GM21447 (cell line): Measurements from ENCODE around the gene COMMD4.
"Not testable (repeated sequence)": the region's sequence is repeated elsewhere in the genome, so short reads cannot be mapped to it uniquely, and the experiment has no call there.

ENCODE experiments used
- ATAC-seq: cut with Tn5 transposase; IDR thresholded peaks from one replicate; pipeline ENCODE4 v1.9.1; 2021; ENCODE audit not compliant: unreplicated experiment

The COMMD4 gene

DNA sequence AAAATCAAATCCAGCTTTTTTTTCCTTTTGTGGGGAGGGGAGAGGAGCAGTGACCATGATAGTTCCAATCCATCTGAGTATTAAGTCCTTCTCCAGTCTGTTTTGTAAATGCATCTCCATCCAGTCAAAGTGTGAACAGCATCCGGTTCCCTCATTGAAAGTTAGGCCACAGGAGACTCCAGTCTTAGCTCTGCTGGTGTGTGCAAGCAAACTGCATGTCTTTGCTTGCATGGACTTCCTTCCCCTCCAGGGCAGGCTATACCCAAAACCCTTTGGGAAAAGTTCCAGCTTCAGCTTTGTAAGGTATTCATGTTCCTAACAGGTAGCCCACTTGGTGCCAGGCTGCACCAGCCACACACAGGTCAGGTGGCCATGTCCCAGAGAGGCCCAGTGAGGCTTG, 35.6 kb downstream of the COMMD4 start:
- no peak for ATAC-seq

DNA sequence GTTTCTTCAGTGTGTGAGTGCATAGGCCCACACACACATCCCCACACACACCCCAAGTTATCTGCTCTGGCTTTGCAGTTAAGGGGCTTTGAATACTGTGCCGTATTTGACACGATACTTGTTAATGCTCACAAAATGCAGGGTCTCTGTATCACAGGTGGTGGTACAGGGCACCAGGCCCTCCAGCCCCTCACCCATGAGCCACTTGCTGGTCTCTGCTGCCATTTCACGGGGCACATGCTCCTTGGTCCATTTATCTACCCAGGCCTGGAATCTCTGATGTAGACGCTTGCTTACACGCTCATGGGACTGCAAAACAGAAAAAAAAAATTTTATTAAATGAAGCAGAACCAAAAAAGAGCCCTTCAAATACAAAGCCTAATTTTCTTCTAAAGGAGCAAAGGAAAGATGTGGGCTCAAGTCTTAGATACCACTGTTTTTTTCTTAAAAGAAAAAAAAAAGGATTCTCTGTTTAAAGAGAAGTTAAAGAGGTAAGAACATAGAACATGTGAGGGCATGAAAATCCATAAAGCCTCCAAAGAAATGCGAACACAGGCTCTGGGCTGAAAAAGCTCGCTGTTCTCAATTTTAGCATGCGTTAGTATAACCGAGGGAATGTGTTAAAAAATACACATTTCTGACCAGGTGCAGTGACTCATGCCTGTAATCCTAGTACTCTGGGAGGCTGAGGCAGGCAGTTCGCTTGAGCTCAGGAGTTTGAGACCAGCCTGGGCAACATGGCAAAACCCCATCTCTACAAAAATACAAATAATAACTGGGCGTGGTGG, 36.2 kb downstream of the COMMD4 start:
- no peak for ATAC-seq

DNA sequence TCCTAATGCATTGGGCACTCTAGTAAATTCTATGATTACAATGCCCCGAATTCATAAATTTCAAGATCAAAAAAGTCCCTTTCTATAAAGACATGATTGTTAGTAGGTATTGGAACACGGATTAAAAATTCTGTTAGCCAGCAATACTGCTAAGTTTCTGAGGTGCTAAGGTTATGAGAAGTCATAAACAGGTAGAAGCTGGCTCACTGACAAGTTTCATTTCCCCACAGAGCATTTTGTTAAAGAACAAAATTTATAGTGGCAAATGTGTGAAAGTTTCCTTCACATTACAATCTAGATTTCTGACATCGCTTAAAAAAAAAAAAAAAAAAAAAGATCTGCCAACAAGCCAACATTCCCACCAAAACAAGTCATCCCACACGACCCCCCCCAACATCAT, 44.9 kb downstream of the COMMD4 start:
- ATAC-seq: no peak

DNA sequence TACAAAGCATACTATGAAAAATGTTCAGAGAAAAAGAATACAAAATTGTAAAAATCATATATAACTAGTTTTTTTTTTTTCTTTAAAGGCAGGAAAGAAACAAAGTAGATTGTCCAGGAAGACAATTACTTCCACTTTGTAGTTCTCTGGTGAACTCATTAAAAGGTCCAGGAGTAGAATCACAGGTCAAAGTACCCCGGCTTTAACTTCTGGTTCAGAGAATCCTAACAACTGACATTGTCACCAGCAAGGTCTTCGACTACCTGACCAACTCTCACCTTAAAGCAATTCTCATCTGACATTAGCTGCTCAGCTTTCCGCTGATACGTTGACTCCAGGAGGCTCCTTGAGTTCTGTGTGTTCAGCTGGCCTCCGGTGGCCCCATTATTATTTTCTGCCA, 48.1 kb downstream of the COMMD4 start:
- not testable (repeated sequence) for ATAC-seq
